Right hindlimb (tissue), 1 donor: ENCODE data around the gene SNTA1.
"Not testable (repeated sequence)": the region's sequence is repeated elsewhere in the genome, so short reads cannot be mapped to it uniquely, and the experiment has no call there.

Experiments used
- DNase-seq: peaks from one replicate; pipeline ENCODE4 v3.0.0-alpha.2; 2018

Gene SNTA1

GRCh38 chr20:33443512-33444239 lies at the start of gene SNTA1:
TSS of gene SNTA1 (minus strand) at chr20:33443763. CDS start at chr20:33443620, 143 bp downstream.
- peak; percentile 89 for DNase-seq

DNA sequence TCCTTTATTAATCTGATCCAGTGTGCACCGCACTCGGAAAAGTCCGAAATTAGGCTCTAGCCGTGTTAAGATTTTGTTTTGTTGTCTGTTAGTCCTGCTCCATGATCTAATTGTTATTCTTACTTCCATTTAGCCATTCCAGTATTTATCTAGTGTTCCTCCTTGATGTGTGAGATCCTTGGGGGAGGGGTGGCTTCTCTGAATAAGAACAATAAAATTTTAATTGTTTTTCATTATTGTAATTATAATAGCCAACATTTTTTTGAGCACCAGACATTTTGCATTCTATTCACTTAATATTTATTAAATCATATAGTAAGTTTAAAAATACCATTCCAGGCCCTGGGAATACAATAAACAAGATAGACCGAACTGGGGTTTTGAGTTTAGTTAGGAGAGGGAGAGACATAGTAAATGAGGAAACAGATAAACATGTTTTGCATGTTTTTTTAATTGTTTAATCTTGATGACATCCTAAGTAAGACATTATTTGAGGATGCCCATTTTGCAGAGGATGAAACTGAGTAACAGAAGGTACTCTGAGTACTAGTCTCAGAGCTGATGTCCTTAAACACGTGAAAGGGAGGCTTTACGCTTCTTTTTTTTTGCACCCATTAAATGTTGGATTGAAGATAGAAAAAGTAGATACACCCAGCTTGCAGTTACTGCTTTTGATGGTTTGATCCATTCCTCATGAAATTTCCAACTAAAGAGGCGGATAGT lies 47.5 kb upstream of the SNTA1 start:
- no peak for DNase-seq

- no peak for DNase-seq
Observed at GRCh38 chr20:33490023-33490933, 46.7 kb upstream of the SNTA1 start, which contains the start of gene CBFA2T2. TSS of gene CBFA2T2 (plus strand) at chr20:33490096. CDS start at chr20:33490268, 172 bp downstream.

DNA sequence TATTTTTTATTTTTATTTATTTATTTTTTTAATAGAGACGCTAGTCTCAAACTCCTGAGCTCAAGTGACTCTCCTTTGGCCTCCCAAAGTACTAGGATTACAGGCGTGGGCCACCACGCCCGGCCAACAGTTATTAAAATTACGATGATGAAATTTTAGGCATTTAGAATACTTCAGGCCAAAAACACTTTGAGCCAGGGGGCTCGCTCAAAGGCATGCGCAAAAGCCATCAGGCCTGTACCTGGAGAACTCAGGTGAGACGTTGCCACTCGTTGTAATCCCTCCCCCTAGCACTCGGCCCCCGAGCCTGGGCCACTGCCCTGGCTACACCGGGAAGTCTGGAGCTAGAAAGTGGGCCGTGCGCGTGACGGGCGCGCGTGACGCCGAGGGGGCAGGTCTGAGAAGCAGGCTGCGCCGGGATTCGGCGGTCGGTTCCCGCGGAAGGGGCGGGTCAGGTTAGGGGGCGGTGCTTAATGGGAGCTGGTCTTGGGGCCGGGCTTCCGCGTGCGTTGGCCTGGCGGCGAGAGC lies 46.0 kb upstream of the SNTA1 start:
- peak; percentile 99 for DNase-seq

- not testable (repeated sequence) for DNase-seq
Observed at GRCh38 chr20:33488661-33489494, 45.3 kb upstream of the SNTA1 start.

DNA sequence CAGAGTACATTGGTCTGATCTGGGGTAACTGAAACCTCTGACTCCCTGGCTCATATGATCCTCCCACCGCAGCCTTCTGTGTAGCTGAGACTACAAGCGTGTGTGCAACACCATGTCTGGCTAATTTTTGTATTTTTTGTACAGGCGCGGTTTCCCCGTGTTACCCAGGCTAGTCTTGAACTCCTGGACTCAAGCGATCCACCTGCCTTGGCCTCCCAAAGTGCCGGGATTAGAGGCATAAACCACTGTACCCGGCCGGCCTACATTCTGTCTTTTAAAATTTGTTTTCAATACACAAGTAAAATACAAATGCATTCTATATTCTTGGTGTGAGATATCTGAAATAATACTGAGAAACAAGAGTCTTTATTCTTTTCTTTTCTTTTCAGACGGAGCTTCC lies 44.6 kb upstream of the SNTA1 start:
- no peak for DNase-seq

DNA sequence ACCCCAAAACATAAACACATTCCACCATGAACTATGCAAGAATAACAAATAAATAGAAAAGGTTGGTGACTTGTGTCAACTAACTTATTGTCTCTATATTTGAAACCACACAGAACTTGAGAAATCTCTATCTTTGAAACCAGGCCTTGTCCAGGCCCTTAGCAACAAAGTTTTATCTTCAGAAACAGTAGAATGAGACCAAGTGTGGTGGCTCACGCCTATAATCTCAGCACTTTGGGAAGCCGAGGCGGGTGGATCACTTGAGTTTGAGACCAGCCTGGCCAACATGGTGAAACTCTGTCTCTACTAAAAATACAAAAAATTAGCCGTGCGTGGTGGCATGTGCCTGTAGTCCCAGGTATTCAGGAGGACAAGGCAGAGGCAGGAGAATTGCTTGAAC lies 39.6 kb upstream of the SNTA1 start:
- not testable (repeated sequence) for DNase-seq

GRCh38 chr20:33482581-33482980 lies 39.0 kb upstream of the SNTA1 start:
- no peak for DNase-seq

- no peak for DNase-seq
Observed at GRCh38 chr20:33481431-33481941, 37.9 kb upstream of the SNTA1 start.

- DNase-seq, result no peak
Observed at GRCh38 chr20:33480048-33480447, 36.5 kb upstream of the SNTA1 start.

- DNase-seq, result no peak
Observed at GRCh38 chr20:33477386-33478234, 34.0 kb upstream of the SNTA1 start.

DNA sequence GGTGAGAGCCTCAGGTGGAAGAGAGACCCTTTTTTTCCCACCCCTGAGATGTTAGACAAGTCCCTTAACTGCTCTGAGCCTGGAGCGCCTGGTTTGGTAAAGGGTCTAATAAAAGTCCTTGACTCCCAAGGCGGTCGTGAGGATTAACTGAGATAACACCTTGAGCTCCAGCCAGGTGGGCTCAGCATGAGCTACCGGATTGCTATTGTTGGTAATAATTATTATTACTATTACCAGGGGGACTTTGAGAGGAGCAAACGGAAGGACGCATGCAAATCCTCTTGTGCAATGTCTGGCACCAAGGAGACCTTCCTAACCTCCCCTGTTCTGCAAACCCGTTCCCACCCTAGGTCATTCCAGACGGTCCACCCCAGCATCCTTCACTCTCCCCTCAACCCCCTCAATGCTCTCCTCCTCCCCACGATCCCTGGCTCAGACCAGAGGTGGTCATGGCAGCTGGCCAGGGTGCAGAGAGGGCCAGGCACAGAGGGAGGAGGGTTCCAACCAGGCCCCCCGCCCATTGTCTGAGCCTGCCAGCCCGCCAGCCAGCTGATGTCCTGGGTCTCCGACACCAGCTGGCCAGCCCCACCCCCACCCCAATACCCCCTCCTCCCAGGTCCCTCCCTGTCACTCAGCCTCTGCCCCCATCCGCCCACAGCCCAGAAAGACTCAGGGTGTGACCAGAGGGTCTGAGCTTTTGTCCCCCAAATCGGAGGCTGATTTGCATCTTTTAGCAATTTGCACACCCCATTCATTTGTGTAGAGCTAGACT lies 32.0 kb upstream of the SNTA1 start:
- peak; percentile 31 for DNase-seq

DNA sequence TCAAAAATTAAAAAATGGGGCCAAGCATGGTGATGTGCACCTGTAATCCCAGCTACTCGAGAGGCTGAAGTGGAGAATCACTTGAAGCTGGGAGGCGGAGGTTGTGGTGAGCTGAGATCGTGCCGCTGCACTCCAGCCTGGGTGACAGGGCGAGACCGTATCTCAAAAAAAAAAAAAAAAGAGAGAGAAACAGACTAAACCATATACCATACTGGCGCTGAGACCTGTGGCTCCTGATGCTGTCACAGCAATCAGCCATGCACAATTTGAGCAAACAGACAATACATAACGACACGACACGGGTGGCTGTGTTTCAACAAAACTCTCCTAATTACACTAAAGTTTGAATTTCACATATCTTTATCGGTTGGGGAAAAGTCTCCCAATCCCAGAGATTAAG lies 31.4 kb upstream of the SNTA1 start:
- DNase-seq, result no peak

DNA sequence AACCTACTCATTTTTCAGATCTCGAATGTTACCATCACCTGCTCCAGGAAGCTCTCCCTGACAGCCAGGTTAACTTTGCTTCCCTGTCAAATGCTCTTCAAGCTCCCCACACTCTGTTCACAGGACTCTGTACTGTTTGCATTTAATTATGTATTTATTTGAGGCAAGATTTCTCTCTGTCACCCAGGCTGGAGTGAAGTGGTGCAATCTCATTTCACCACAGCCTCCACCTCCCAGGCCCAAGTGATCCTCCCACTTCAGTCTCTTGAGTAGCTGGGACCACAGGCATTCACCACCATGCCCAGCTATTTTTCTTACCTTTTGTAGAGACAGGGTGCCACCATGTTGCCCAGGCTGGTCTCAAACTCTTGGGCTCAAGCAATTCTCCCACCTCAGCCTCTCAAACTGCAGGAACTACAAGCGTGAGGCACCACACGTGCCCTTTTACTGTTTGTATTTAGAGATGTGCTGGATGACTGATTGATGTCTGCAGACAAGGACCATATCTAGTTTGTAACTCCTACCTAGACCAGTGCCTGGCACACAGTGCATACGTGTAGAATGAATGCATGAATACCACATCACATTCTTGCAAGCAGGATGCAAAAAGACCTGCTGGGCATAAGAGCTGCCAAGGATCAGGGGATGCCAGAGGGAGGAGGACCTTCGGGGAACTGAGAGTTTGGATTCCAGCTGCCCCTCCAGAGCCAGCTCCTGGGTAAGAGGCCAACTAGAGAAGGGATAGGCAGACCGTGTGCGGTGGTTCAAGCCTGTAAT lies 30.7 kb upstream of the SNTA1 start:
- no peak for DNase-seq

DNA sequence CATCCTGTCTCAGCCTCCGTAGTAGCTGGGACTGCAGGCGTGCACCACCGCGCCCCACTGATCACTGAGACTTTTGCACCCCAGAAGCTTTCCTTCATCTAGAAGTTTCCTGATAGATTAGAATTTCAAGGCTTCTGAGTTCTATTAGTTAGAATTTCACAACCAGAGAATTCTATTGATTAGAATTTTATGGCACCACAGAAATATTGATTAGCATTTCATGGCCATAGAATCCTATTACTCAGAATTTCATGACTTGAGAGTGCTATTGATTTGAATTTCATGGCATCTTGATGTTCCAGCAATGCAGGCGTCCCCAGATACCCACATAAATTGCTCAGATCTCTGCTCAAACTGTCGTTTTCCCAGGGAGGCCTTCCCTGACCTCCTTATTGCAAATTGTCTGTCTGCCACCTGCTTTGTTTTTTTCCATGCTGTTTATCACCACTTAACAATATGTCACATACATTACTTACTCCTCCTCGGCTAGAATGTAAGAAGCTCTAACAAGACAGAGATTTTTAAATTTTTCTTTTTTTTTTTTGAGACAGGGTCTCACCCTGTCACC lies 29.4 kb upstream of the SNTA1 start:
- no peak for DNase-seq

GRCh38 chr20:33470866-33471265 lies 27.3 kb upstream of the SNTA1 start:
- no peak for DNase-seq

DNA sequence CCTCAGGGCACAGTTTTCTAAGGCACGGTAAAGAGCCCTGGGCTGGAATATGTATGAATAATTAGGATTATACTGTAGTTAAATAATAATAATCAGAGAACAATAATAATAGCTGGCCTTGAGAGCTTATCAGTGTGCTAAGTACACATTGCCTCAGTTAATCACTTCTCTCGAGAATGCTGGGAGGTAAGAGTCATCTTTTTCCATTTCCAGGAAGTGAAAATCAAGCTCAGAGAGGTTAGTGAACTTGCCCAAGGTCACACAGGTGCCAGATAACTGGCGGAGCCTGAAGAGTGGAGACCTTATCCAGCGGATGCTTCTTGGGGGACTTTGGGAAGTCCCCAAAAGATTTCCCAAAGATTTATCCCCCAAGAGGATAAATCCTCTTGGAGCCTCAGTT lies 26.9 kb upstream of the SNTA1 start:
- no peak for DNase-seq

DNA sequence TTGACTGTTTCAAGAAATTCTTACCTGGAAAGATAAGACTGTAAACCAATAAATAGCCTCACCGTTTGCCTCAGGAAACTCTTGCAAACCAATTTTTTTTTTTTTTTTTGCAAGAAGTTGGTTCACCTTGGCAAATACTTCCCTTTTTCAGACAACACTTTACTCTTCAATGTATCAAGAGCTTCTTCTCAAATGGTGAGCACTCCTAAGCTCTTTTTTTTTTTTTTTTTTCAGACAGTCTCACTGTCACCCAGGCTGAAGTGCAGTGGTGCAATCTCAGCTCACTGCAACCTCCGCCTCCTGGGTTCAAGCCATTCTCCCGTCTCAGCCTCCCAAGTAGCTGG lies 22.7 kb upstream of the SNTA1 start:
- no peak for DNase-seq
